ENCODE measurements around the gene CEP120.

CEP120 gene

GRCh38 chr5:123397538-123397937, 25.7 kb downstream of the CEP120 start:
- Mint-ChIP-seq H3K36me3 (ENCODE audit: insufficient read depth) (peaks cover 67% of the 10 kb centered on the region), H3K27ac (no peak overlapping the region), H3K27me3 (no peaks in the 10 kb centered on the region), H3K4me1 (ENCODE audit: low read depth in 2 of 2) (peaks cover 8 to 9% of the 10 kb centered on the region in 2 donors), H3K9me3 (no peaks in the 10 kb centered on the region), H3K4me3 (no peak overlapping the region)
- no peak for ATAC-seq (replicated peaks)
- no peak for DNase-seq

- H3K4me1 Mint-ChIP-seq (ENCODE audit: low read depth in 2 of 2), result peaks cover 0 to 4% of the 10 kb centered on the region in 2 donors
- H3K27ac Mint-ChIP-seq, result no peak overlapping the region
- peaks cover 70% of the 10 kb centered on the region for H3K36me3 Mint-ChIP-seq (ENCODE audit: insufficient read depth)
- ATAC-seq (replicated peaks) (no peak), DNase-seq (no peak)
- H3K4me3 Mint-ChIP-seq, result no peak overlapping the region
- no peaks in the 10 kb centered on the region for H3K9me3 Mint-ChIP-seq
- no peaks in the 10 kb centered on the region for H3K27me3 Mint-ChIP-seq
Observed at GRCh38 chr5:123391009-123391408, 32.2 kb downstream of the CEP120 start.

- peaks cover 75% of the 10 kb centered on the region for H3K36me3 Mint-ChIP-seq (ENCODE audit: insufficient read depth)
- no peak overlapping the region for H3K27ac Mint-ChIP-seq
- H3K27me3 Mint-ChIP-seq, result no peaks in the 10 kb centered on the region
- no peak overlapping the region for H3K4me3 Mint-ChIP-seq
- DNase-seq, result no peak
- no peaks in the 10 kb centered on the region for H3K9me3 Mint-ChIP-seq
- no peak for ATAC-seq (replicated peaks)
- peaks cover 0 to 4% of the 10 kb centered on the region in 2 donors for H3K4me1 Mint-ChIP-seq (ENCODE audit: low read depth in 2 of 2)
Observed at GRCh38 chr5:123389794-123390193, 33.4 kb downstream of the CEP120 start.

- H3K4me1 Mint-ChIP-seq (ENCODE audit: low read depth in 2 of 2), result peaks cover 0 to 4% of the 10 kb centered on the region in 2 donors
- peaks cover 86% of the 10 kb centered on the region for H3K36me3 Mint-ChIP-seq (ENCODE audit: insufficient read depth)
Observed at GRCh38 chr5:123387313-123387712, 35.9 kb downstream of the CEP120 start.

GRCh38 chr5:123382252-123382651, 41.0 kb downstream of the CEP120 start:
- no peaks in the 10 kb centered on the region for H3K9me3 Mint-ChIP-seq
- H3K4me3 Mint-ChIP-seq, result no peak overlapping the region
- DNase-seq, result no peak
- H3K4me1 Mint-ChIP-seq (ENCODE audit: low read depth in 2 of 2), result no peaks in the 10 kb centered on the region
- H3K27me3 Mint-ChIP-seq, result no peaks in the 10 kb centered on the region
- no peak for ATAC-seq (replicated peaks)
- H3K27ac Mint-ChIP-seq, result no peak overlapping the region
- peaks cover 80% of the 10 kb centered on the region for H3K36me3 Mint-ChIP-seq (ENCODE audit: insufficient read depth)

More at GRCh38 chr5:123387313-123387712, 35.9 kb downstream of the CEP120 start:
- Mint-ChIP-seq H3K27me3 (no peaks in the 10 kb centered on the region), H3K4me3 (no peak overlapping the region), H3K27ac (no peak overlapping the region), H3K9me3 (no peaks in the 10 kb centered on the region)
- ATAC-seq (replicated peaks), result no peak
- DNase-seq, result no peak

GRCh38 chr5:123371575-123372179, 51.5 kb downstream of the CEP120 start:
- H3K36me3 Mint-ChIP-seq (ENCODE audit: insufficient read depth), result peaks cover 37% of the 10 kb centered on the region
- DNase-seq (peak; percentile 7 to 23 (median 23)), ATAC-seq (replicated peaks) (no peak)
- no peaks in the 10 kb centered on the region for H3K9me3 Mint-ChIP-seq
- H3K4me3 Mint-ChIP-seq, result no peak overlapping the region
- H3K27ac Mint-ChIP-seq, result peak overlapping the region; percentile 11 to 49
- peaks cover 1 to 24% of the 10 kb centered on the region in 2 donors for H3K4me1 Mint-ChIP-seq (ENCODE audit: low read depth in 2 of 2)
- H3K27me3 Mint-ChIP-seq, result no peaks in the 10 kb centered on the region

GRCh38 chr5:123369371-123369968, 53.7 kb downstream of the CEP120 start:
- ATAC-seq (replicated peaks) (no peak), DNase-seq (no peak)
- Mint-ChIP-seq H3K27me3 (no peaks in the 10 kb centered on the region), H3K36me3 (ENCODE audit: insufficient read depth) (peaks cover 19% of the 10 kb centered on the region), H3K9me3 (no peaks in the 10 kb centered on the region), H3K27ac (no peak overlapping the region), H3K4me1 (ENCODE audit: low read depth in 2 of 2) (peaks cover 1 to 26% of the 10 kb centered on the region in 2 donors), H3K4me3 (no peak overlapping the region)

- no peak overlapping the region for H3K4me3 Mint-ChIP-seq
- H3K27me3 Mint-ChIP-seq, result no peaks in the 10 kb centered on the region
- H3K9me3 Mint-ChIP-seq, result no peaks in the 10 kb centered on the region
- DNase-seq (no peak), ATAC-seq (replicated peaks) (no peak)
- H3K36me3 Mint-ChIP-seq (ENCODE audit: insufficient read depth), result peaks cover 20% of the 10 kb centered on the region
- peaks cover 1 to 26% of the 10 kb centered on the region in 2 donors for H3K4me1 Mint-ChIP-seq (ENCODE audit: low read depth in 2 of 2)
- no peak overlapping the region for H3K27ac Mint-ChIP-seq
Observed at GRCh38 chr5:123367739-123368138, 55.5 kb downstream of the CEP120 start.

- H3K27me3 Mint-ChIP-seq, result no peaks in the 10 kb centered on the region
- peaks cover 27% of the 10 kb centered on the region for H3K36me3 Mint-ChIP-seq (ENCODE audit: insufficient read depth)
Observed at GRCh38 chr5:123365156-123365555, 58.0 kb downstream of the CEP120 start.

GRCh38 chr5:123364441-123365155, 58.6 kb downstream of the CEP120 start:
- peaks cover 27% of the 10 kb centered on the region for H3K36me3 Mint-ChIP-seq (ENCODE audit: insufficient read depth)
- H3K27me3 Mint-ChIP-seq, result no peaks in the 10 kb centered on the region
- H3K9me3 Mint-ChIP-seq, result no peaks in the 10 kb centered on the region
- peaks cover 2 to 9% of the 10 kb centered on the region in 2 donors for H3K4me1 Mint-ChIP-seq (ENCODE audit: low read depth in 2 of 2)
- no peak overlapping the region for H3K4me3 Mint-ChIP-seq
- ATAC-seq (replicated peaks) (no peak), DNase-seq (no peak)
- no peak overlapping the region for H3K27ac Mint-ChIP-seq

More at GRCh38 chr5:123365156-123365555, 58.0 kb downstream of the CEP120 start:
- ATAC-seq (replicated peaks), result no peak
- Mint-ChIP-seq H3K4me3 (no peak overlapping the region), H3K27ac (no peak overlapping the region), H3K9me3 (no peaks in the 10 kb centered on the region), H3K4me1 (ENCODE audit: low read depth in 2 of 2) (peaks cover 2 to 11% of the 10 kb centered on the region in 2 donors)
- DNase-seq, result no peak

GRCh38 chr5:123360910-123361309, 62.3 kb downstream of the CEP120 start:
- DNase-seq (no peak), ATAC-seq (replicated peaks) (no peak)
- Mint-ChIP-seq H3K9me3 (no peaks in the 10 kb centered on the region), H3K4me1 (ENCODE audit: low read depth in 2 of 2) (peaks cover 0 to 2% of the 10 kb centered on the region in 2 donors), H3K27me3 (no peaks in the 10 kb centered on the region), H3K4me3 (no peak overlapping the region), H3K27ac (peak overlapping the region in 1 of 2 donors; percentile 69), H3K36me3 (ENCODE audit: insufficient read depth) (peaks cover 35% of the 10 kb centered on the region)

- peaks cover 35% of the 10 kb centered on the region for H3K36me3 Mint-ChIP-seq (ENCODE audit: insufficient read depth)
- no peak overlapping the region for H3K4me3 Mint-ChIP-seq
- H3K27ac Mint-ChIP-seq, result no peak overlapping the region
- H3K4me1 Mint-ChIP-seq (ENCODE audit: low read depth in 2 of 2), result peaks cover 0 to 2% of the 10 kb centered on the region in 2 donors
- DNase-seq (no peak), ATAC-seq (replicated peaks) (no peak)
- H3K9me3 Mint-ChIP-seq, result no peaks in the 10 kb centered on the region
- H3K27me3 Mint-ChIP-seq, result no peaks in the 10 kb centered on the region
Observed at GRCh38 chr5:123360201-123360571, 63.0 kb downstream of the CEP120 start.

- ATAC-seq (replicated peaks), result no peak
- Mint-ChIP-seq H3K27ac (no peak overlapping the region), H3K9me3 (no peaks in the 10 kb centered on the region), H3K36me3 (ENCODE audit: insufficient read depth) (peaks cover 35% of the 10 kb centered on the region), H3K4me1 (ENCODE audit: low read depth in 2 of 2) (peaks cover 0 to 2% of the 10 kb centered on the region in 2 donors), H3K4me3 (no peak overlapping the region), H3K27me3 (no peaks in the 10 kb centered on the region)
- no peak for DNase-seq
Observed at GRCh38 chr5:123359454-123360200, 63.6 kb downstream of the CEP120 start.
